Activated T-helper 1 cell treated with anti-CD3 and anti-CD28 coated beads, Interleukin-2, amount 50 U/mL, for 16 hours (primary cell): Measurements from ENCODE around the gene ITGA7.

Experiments
- DNase-seq, 2 donors: peaks; one replicate each; pipeline ENCODE4 v3.0.0-alpha.2; 2020; ENCODE audit warnings: low read depth in 1 of 2, low spot score in 1 of 2

Gene ITGA7

GRCh38 chr12:55736780-55737580 is 29.3 kb upstream of the ITGA7 start:
- DNase-seq: peak in 1 of 2 donors; percentile 34

- DNase-seq: no peak
These were observed 28.4 kb upstream of the ITGA7 start for GRCh38 chr12:55736076-55736475.

GRCh38 chr12:55734595-55734994 is 26.9 kb upstream of the ITGA7 start:
- no peak for DNase-seq

GRCh38 chr12:55733858-55734257 is 26.2 kb upstream of the ITGA7 start:
- DNase-seq: no peak

GRCh38 chr12:55733021-55733555 is 25.4 kb upstream of the ITGA7 start:
- DNase-seq: no peak

- no peak for DNase-seq
These were observed 24.6 kb upstream of the ITGA7 start for GRCh38 chr12:55732288-55732687.

- no peak for DNase-seq
These were observed 22.4 kb upstream of the ITGA7 start for GRCh38 chr12:55729819-55730818.

- DNase-seq: peak in 1 of 2 donors; percentile 59
These were observed 21.5 kb upstream of the ITGA7 start, which contains the start of gene CD63 for GRCh38 chr12:55728939-55729818. CD63 (minus strand) TSS chr12:55729009; CDS start chr12:55728341, 668 bp downstream.

GRCh38 chr12:55728186-55728938 is 20.7 kb upstream of the ITGA7 start:
- DNase-seq: no peak

GRCh38 chr12:55727643-55728185 is 20.0 kb upstream of the ITGA7 start:
- no peak for DNase-seq

- DNase-seq: no peak
These were observed 19.3 kb upstream of the ITGA7 start for GRCh38 chr12:55726971-55727370.

GRCh38 chr12:55725556-55725955 is 17.9 kb upstream of the ITGA7 start:
- DNase-seq: no peak

GRCh38 chr12:55724940-55725309 is 17.2 kb upstream of the ITGA7 start:
- no peak for DNase-seq

GRCh38 chr12:55724226-55724939 is 16.7 kb upstream of the ITGA7 start:
- peak; percentile 38 to 47 for DNase-seq

- DNase-seq: no peak
These were observed 16.0 kb upstream of the ITGA7 start for GRCh38 chr12:55723516-55724225.

GRCh38 chr12:55722948-55723347 is 15.2 kb upstream of the ITGA7 start:
- DNase-seq: no peak

GRCh38 chr12:55721601-55722213 is 14.0 kb upstream of the ITGA7 start:
- no peak for DNase-seq

- no peak for DNase-seq
These were observed 13.3 kb upstream of the ITGA7 start for GRCh38 chr12:55720894-55721444.
